ENCODE results near the gene NT5M. TPM values are rescaled to one million over a fixed set of nuclear protein-coding genes. Genes with fewer than 3 reads are reported as not detected.

NT5M gene
- total RNA-seq, 1 experiment from 2014 or later = 10.2 TPM

DNA sequence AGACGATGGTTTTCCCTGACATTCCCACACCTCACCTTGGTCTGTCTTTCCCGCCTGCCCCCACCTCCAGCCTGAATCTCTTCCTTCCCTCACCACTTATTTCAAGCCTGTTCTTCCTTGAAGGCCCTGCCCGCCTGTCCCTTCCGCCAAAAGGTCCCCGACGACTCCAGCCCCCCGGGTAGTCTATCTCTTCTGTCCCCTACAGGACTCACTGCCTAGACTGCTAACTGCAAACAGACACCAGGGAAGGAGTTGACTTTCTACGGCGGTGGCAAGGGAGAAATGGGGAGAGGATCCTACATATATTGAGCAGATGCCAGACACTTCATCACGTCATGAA, 53.7 kb downstream of the NT5M start:
- Histone ChIP-seq H3K36me3 (ENCODE audit: control insufficient read depth in 1 of 2, insufficient read depth in 2 of 2, low read length in 2 of 2) (no peaks in the 10 kb centered on the region), H3K9ac (ENCODE audit: low read length) (no peak overlapping the region), H3K79me2 (ENCODE audit: insufficient read depth, low read length) (no peaks in the 10 kb centered on the region), H3K4me2 (ENCODE audit: low read length) (no peak overlapping the region), H3K4me1 (ENCODE audit: control insufficient read depth in 1 of 2, insufficient read depth in 2 of 2, low read length in 2 of 2) (peaks cover 0 to 9% of the 10 kb centered on the region in 2 experiments; a peak in 1 of 4 replicates), H4K20me1 (ENCODE audit: insufficient read depth) (no peaks in the 10 kb centered on the region), H3K9me3 (ENCODE audit: control insufficient read depth in 1 of 2, insufficient read depth in 1 of 2, low read depth in 1 of 2, low read length in 2 of 2) (no peaks in the 10 kb centered on the region; a peak in 1 of 4 replicates), H2AFZ (ENCODE audit: low read depth, low read length, poor library complexity, severe bottlenecking) (no peak overlapping the region), H3K27ac (ENCODE audit: low read depth, low read length) (no peak overlapping the region), H3K4me3 (replicated peaks in 1 of 2; ENCODE audit: low read depth in 1 of 2, low read length in 2 of 2) (no peak overlapping the region), H3K27me3 (ENCODE audit: insufficient read depth, low read length) (no peaks in the 10 kb centered on the region), H3K9me2 (ENCODE audit: insufficient read depth) (no peaks in the 10 kb centered on the region)
- intact Hi-C loops (cut with micrococcal nuclease) = loop anchor here (1.0 to 10.0 kb wide), 6 partner anchors 140 to 678 kb away; partner anchors contain the start of genes ATPAF2 and GID4
- ATAC-seq = no peak
- CTCF ChIA-PET = interaction anchor here (4.3 kb wide), 1 partner anchor 285 kb away, joined by 32 read pairs; no protein-coding TSS in a partner anchor
- TF ChIP-seq FOSL1 (IDR thresholded peaks at IDR 0.05; ENCODE audit: low read depth) (no peak), SP1 (IDR thresholded peaks at IDR 0.05; ENCODE audit: low read depth) (no peak), SIN3A (IDR thresholded peaks at IDR 0.05; ENCODE audit: low read depth) (no peak), MAX (IDR thresholded peaks at IDR 0.05) (no peak), ELF1 (IDR thresholded peaks at IDR 0.05; ENCODE audit: borderline replicate concordance, low read depth) (no peak)
- TF ChIP-seq, protein P1, sequence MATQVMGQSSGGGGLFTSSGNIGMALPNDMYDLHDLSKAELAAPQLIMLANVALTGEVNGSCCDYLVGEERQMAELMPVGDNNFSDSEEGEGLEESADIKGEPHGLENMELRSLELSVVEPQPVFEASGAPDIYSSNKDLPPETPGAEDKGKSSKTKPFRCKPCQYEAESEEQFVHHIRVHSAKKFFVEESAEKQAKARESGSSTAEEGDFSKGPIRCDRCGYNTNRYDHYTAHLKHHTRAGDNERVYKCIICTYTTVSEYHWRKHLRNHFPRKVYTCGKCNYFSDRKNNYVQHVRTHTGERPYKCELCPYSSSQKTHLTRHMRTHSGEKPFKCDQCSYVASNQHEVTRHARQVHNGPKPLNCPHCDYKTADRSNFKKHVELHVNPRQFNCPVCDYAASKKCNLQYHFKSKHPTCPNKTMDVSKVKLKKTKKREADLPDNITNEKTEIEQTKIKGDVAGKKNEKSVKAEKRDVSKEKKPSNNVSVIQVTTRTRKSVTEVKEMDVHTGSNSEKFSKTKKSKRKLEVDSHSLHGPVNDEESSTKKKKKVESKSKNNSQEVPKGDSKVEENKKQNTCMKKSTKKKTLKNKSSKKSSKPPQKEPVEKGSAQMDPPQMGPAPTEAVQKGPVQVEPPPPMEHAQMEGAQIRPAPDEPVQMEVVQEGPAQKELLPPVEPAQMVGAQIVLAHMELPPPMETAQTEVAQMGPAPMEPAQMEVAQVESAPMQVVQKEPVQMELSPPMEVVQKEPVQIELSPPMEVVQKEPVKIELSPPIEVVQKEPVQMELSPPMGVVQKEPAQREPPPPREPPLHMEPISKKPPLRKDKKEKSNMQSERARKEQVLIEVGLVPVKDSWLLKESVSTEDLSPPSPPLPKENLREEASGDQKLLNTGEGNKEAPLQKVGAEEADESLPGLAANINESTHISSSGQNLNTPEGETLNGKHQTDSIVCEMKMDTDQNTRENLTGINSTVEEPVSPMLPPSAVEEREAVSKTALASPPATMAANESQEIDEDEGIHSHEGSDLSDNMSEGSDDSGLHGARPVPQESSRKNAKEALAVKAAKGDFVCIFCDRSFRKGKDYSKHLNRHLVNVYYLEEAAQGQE (IDR thresholded peaks at IDR 0.05; ENCODE audit: low read depth) = no peak
- POLR2A ChIA-PET = no interaction called here
- RAD21 ChIA-PET (ENCODE audit: low non-redundant PET in 1 of 2, low total read pairs in 2 of 2, uncharacterized antibody in 2 of 2, unreplicated experiment in 2 of 2) = interaction anchor here in 1 of 2 experiments (0.7 kb wide), 1 partner anchor 285 kb away, joined by 3 read pairs; no protein-coding TSS in a partner anchor
- no peak for DNase-seq (ENCODE audit: low read depth, low spot score)
- BruUV-seq (replicated peaks) = no TSS peak
